Astrocyte (in vitro differentiated cells and primary cell): ENCODE measurements around the gene NSMF. TPM values are rescaled to one million over a fixed set of nuclear protein-coding genes. Genes with fewer than 3 reads are reported as not detected.

Experiments used
- DNase-seq: peaks from one replicate; pipeline ENCODE4 v3.0.0-alpha.2; 2010; ENCODE audit warnings: low read depth
- FAIRE-seq: peaks from 2 replicates; lab custom pipeline; 2011; peaks lifted over from hg19 to GRCh38; lab: Jason Lieb, UNC
- H2AFZ ChIP-seq: 2 replicates; pipeline ENCODE4 v1.6.0; 2012; ENCODE audit warnings: low read depth, low read length, inconsistent platforms
- H3K27ac ChIP-seq: 2 replicates; pipeline ENCODE4 v1.5.1; 2011; ENCODE audit warnings: low read depth, low read length, inconsistent platforms
- H3K27me3 ChIP-seq: 2 replicates; pipeline ENCODE4 v1.6.0; 2011; ENCODE audit warnings: low read length, inconsistent platforms; ENCODE audit not compliant: insufficient read depth
- H3K36me3 ChIP-seq: 2 replicates; pipeline ENCODE4 v1.5.1; 2011; ENCODE audit warnings: low read length, inconsistent platforms; ENCODE audit not compliant: insufficient read depth
- H3K4me1 ChIP-seq: 2 replicates; pipeline ENCODE4 v1.5.1; 2011; ENCODE audit warnings: low read length, inconsistent platforms; ENCODE audit not compliant: insufficient read depth
- H3K4me2 ChIP-seq: 2 replicates; pipeline ENCODE4 v1.6.0; 2012; ENCODE audit warnings: low read length, inconsistent platforms
- H3K4me3 ChIP-seq: 2 replicates; pipeline ENCODE4 v1.5.1; 2011; ENCODE audit warnings: low read depth, mild to moderate bottlenecking, low read length, inconsistent platforms; ENCODE audit not compliant: insufficient read depth
- H3K79me2 ChIP-seq: 2 replicates; pipeline ENCODE4 v1.6.0; 2012; ENCODE audit warnings: mild to moderate bottlenecking, low read length, inconsistent platforms; ENCODE audit not compliant: insufficient read depth
- H3K9ac ChIP-seq: 2 replicates; pipeline ENCODE4 v1.6.0; 2012; ENCODE audit warnings: mild to moderate bottlenecking, low read length, inconsistent platforms
- H3K9me3 ChIP-seq: 2 replicates; pipeline ENCODE4 v1.5.1; 2012; ENCODE audit warnings: low read depth, mild to moderate bottlenecking, low read length, inconsistent platforms; ENCODE audit not compliant: insufficient read depth
- H4K20me1 ChIP-seq: 2 replicates; pipeline ENCODE4 v1.6.0; 2012; ENCODE audit warnings: low read length, inconsistent platforms; ENCODE audit not compliant: insufficient read depth
- H3K27ac Mint-ChIP-seq: one replicate; pipeline ENCODE4 v1.8.0; 2021; ENCODE audit warnings: mild to moderate bottlenecking, mixed read lengths; ENCODE audit not compliant: unreplicated experiment
- H3K27me3 Mint-ChIP-seq: one replicate; pipeline ENCODE4 v1.8.0; 2021; ENCODE audit warnings: low read depth, mixed read lengths; ENCODE audit not compliant: unreplicated experiment
- H3K36me3 Mint-ChIP-seq: one replicate; pipeline ENCODE4 v1.8.0; 2021; ENCODE audit warnings: low read depth, mixed read lengths; ENCODE audit not compliant: unreplicated experiment
- H3K4me1 Mint-ChIP-seq: one replicate; pipeline ENCODE4 v1.8.0; 2021; ENCODE audit warnings: low read depth, mixed read lengths; ENCODE audit not compliant: unreplicated experiment
- H3K4me3 Mint-ChIP-seq: one replicate; pipeline ENCODE4 v1.8.0; 2021; ENCODE audit warnings: mild to moderate bottlenecking, moderate library complexity, mixed read lengths; ENCODE audit not compliant: unreplicated experiment
- H3K9me3 Mint-ChIP-seq: one replicate; pipeline ENCODE4 v1.8.0; 2021; ENCODE audit warnings: mild to moderate bottlenecking, mixed read lengths; ENCODE audit not compliant: unreplicated experiment
- CTCF ChIP-seq: IDR thresholded peaks from 2 replicates; pipeline ENCODE4 v1.5.1; 2011; ENCODE audit warnings: low read depth, mild to moderate bottlenecking, inconsistent platforms, low read length, moderate library complexity; ENCODE audit not compliant: insufficient read depth
- EZH2 ChIP-seq: IDR thresholded peaks from 2 replicates; pipeline ENCODE4 v1.6.1; 2012; ENCODE audit warnings: mild to moderate bottlenecking, low read length, inconsistent platforms; ENCODE audit not compliant: insufficient read depth
- total RNA-seq: library from RNA; stranded (reverse); gene quantifications from 2 replicates; pipeline ENCODE4 v1.2.1, GENCODE V29; 2021

The NSMF gene
- total RNA-seq, 1 donor from 2014 or later, result 50.5 TPM

- H3K27ac Mint-ChIP-seq, result no peak overlapping the region
- Histone ChIP-seq H3K9me3 (no peaks in the 10 kb centered on the region), H3K4me1 (peaks cover 15% of the 10 kb centered on the region), H3K36me3 (no peaks in the 10 kb centered on the region), H2AFZ (peak overlapping the region; percentile 69), H4K20me1 (peaks cover 3% of the 10 kb centered on the region), H3K4me2 (peak overlapping the region; percentile 94), H3K79me2 (peaks cover 17% of the 10 kb centered on the region), H3K4me3 (peak overlapping the region; percentile 71), H3K27ac (no peak overlapping the region), H3K27me3 (no peaks in the 10 kb centered on the region), H3K9ac (no peak overlapping the region)
- no peaks in the 10 kb centered on the region for H3K9me3 Mint-ChIP-seq
- H3K27me3 Mint-ChIP-seq, result no peaks in the 10 kb centered on the region
- TF ChIP-seq EZH2 (no peak), CTCF (no peak)
- FAIRE-seq (no peak), DNase-seq (no peak)
- H3K4me1 Mint-ChIP-seq, result no peaks in the 10 kb centered on the region
- no peak overlapping the region for H3K4me3 Mint-ChIP-seq
- no peaks in the 10 kb centered on the region for H3K36me3 Mint-ChIP-seq
Measured at GRCh38 chr9:137423514-137424291, 35.4 kb downstream of the NSMF start.

GRCh38 chr9:137422604-137423513 lies 36.3 kb downstream of the NSMF start, which contains the start of the genes EXD3 and NOXA1:
Gene EXD3 (minus strand): TSS chr9:137423162. CDS start chr9:137395357, 27,805 bp downstream.
Gene NOXA1 (plus strand): TSS chr9:137423393. CDS start chr9:137423530, 137 bp downstream.
- DNase-seq, result peak; percentile 69
- H3K36me3 Mint-ChIP-seq, result no peaks in the 10 kb centered on the region
- H3K4me3 ChIP-seq, result peak within 1 kb of the TSS; percentile 71
- no peak for TF ChIP-seq EZH2
- no peak for TF ChIP-seq CTCF
- no peaks in the 10 kb centered on the region for H3K9me3 ChIP-seq
- peak within 1 kb of the TSS; percentile 86 for H2AFZ ChIP-seq
- H3K27ac Mint-ChIP-seq, result no peak within 1 kb of the TSS
- H3K27me3 ChIP-seq, result no peaks in the 10 kb centered on the region
- peak within 1 kb of the TSS; percentile 94 for H3K4me2 ChIP-seq
- H3K4me3 Mint-ChIP-seq, result peak within 1 kb of the TSS; percentile 88
- H3K9ac ChIP-seq, result peak within 1 kb of the TSS; percentile 81
- H3K9me3 Mint-ChIP-seq, result no peaks in the 10 kb centered on the region
- no peak for FAIRE-seq
- H3K27ac ChIP-seq, result peak within 1 kb of the TSS; percentile 26
- no peaks in the 10 kb centered on the region for H3K4me1 Mint-ChIP-seq
- H3K79me2 ChIP-seq, result peaks cover 17% of the 10 kb centered on the region
- no peaks in the 10 kb centered on the region for H3K36me3 ChIP-seq
- H4K20me1 ChIP-seq, result peaks cover 3% of the 10 kb centered on the region
- no peaks in the 10 kb centered on the region for H3K27me3 Mint-ChIP-seq
- H3K4me1 ChIP-seq, result peaks cover 15% of the 10 kb centered on the region
